ENCODE data around the gene CFAP299. TPM values are rescaled to one million over a fixed set of nuclear protein-coding genes. Genes with fewer than 3 reads are reported as not detected.

CFAP299 gene
- total and polyA plus RNA-seq, 2 of the 8 experiments (the other 6 are each of a cell fraction or from before 2014, with no cell fraction given), result not detected

DNA sequence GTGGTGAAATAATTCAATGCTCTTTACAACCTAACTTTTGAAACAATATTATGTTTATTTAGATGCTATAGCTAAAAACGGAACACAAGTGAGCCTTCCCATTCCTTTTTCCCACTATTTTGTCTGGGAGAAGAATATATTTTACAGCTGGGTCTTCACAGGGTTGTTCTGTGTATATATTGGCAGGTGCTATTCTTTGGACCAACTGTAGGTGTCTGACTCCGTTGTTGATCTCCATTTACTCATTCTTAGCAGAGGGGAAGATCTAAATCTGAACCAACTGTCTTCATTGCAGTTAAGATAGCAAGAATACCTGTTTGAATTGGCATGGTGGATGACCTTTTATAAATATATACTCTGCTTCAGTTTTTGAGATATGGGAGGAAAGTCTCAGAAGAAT, 257.4 kb downstream of the CFAP299 start:
- no peak overlapping the region for H4K8ac ChIP-seq (ENCODE audit: extremely low read depth, insufficient read depth, low read length)
- no peak overlapping the region for H3K56ac ChIP-seq (replicated peaks; ENCODE audit: insufficient read length, low read depth, low read length)
- FAIRE-seq, result no peak
- H2BK120ac ChIP-seq (replicated peaks; ENCODE audit: low read depth, low read length), result no peak overlapping the region
- H3K18ac ChIP-seq (ENCODE audit: extremely low read depth, low read length), result no peak overlapping the region
- no peaks in the 10 kb centered on the region for H3K4me1 ChIP-seq (replicated peaks in 1 of 4; ENCODE audit: control insufficient read depth in 3 of 4, insufficient read depth in 4 of 4, low read length in 3 of 4)
- WGBS, 2 experiments (ENCODE audit: extremely low coverage in 1 of 2, insufficient coverage in 1 of 2, insufficient read length in 1 of 2, insufficient replicate concordance in 2 of 2, low coverage in 1 of 2, low lambda C conversion rate in 2 of 2, missing lambda C conversion rate in 1 of 2), result 62% methylated on average over 2 of the region's 2 CpGs; no CpG with 5 or more reads in 1 of the 2 experiments
- no peak overlapping the region for H2AK5ac ChIP-seq (ENCODE audit: low read depth, low read length)
- no peak overlapping the region for H2BK5ac ChIP-seq (ENCODE audit: low read depth, low read length)
- H2BK20ac ChIP-seq (ENCODE audit: low read length), result no peak overlapping the region
- no peak overlapping the region for H3K4me3 ChIP-seq (ENCODE audit: extremely low read depth in 1 of 4, insufficient read depth in 2 of 4, low read depth in 3 of 4, low read length in 4 of 4)
- H3K23me2 ChIP-seq (ENCODE audit: low read depth, low read length), result no peaks in the 10 kb centered on the region; the same call in 1 of the 2 replicates
- no peaks in the 10 kb centered on the region for H3K79me2 ChIP-seq (ENCODE audit: control insufficient read depth in 1 of 2, insufficient read depth in 2 of 2, low read length in 2 of 2)
- H3K4ac ChIP-seq (replicated peaks; ENCODE audit: insufficient read length, low read depth, low read length), result no peak overlapping the region
- H4K91ac ChIP-seq (replicated peaks; ENCODE audit: insufficient read length, low read length), result no peak overlapping the region
- H4K20me1 ChIP-seq (replicated peaks in 1 of 2; ENCODE audit: control insufficient read depth in 1 of 2, insufficient read depth in 2 of 2, low read length in 2 of 2), result no peaks in the 10 kb centered on the region
- ChIA-PET POLR2A (ENCODE audit: partially characterized antibody) (no interaction called here), CTCF (ENCODE audit: partially characterized antibody) (interaction anchor here (1.0 to 1.8 kb wide), 6 partner anchors 13 to 397 kb away, joined by 3 to 4 read pairs (median 3); no protein-coding TSS in a partner anchor)
- no peak overlapping the region for H3K14ac ChIP-seq (ENCODE audit: insufficient read length)
- no peak overlapping the region for H2BK12ac ChIP-seq (ENCODE audit: low read depth, low read length)
- no peaks in the 10 kb centered on the region for H3K79me1 ChIP-seq (ENCODE audit: low read depth, low read length)
- no peaks in the 10 kb centered on the region for H3K9me3 ChIP-seq (ENCODE audit: insufficient read depth in 2 of 2, low read depth in 1 of 2, low read length in 1 of 2)
- no peak overlapping the region for H3K9ac ChIP-seq (replicated peaks in 1 of 4; ENCODE audit: extremely low read depth in 1 of 4, low read depth in 3 of 4, low read length in 3 of 4)
- H3K27ac ChIP-seq (ENCODE audit: low read depth, low read length), result no peak overlapping the region
- no peaks in the 10 kb centered on the region for H3K36me3 ChIP-seq (ENCODE audit: control insufficient read depth in 2 of 4, insufficient read depth in 4 of 4, low read length in 3 of 4)
- H4K5ac ChIP-seq (ENCODE audit: insufficient read length, low read depth, low read length), result no peak overlapping the region
- H2BK15ac ChIP-seq (ENCODE audit: low read length), result no peak overlapping the region
- no peak overlapping the region for H3K4me2 ChIP-seq (ENCODE audit: insufficient read depth in 1 of 2, low read depth in 2 of 2, low read length in 2 of 2)
- no peak for DNase-seq (ENCODE audit: low read depth in 1 of 2, low spot score in 2 of 2)
- H3K23ac ChIP-seq (ENCODE audit: insufficient read length), result no peak overlapping the region
- H3K27me3 ChIP-seq (replicated peaks in 1 of 4; ENCODE audit: control insufficient read depth in 3 of 4, extremely low read depth in 1 of 4, insufficient read depth in 3 of 4, low read length in 3 of 4), result no peaks in the 10 kb centered on the region
- no peak overlapping the region for H2AFZ ChIP-seq (ENCODE audit: low read length)
- TF ChIP-seq BACH1 (IDR thresholded peaks at IDR 0.05; ENCODE audit: low read length) (no peak), RAD21 (IDR thresholded peaks at IDR 0.05 in 1 of 2, conservative IDR thresholded peaks at IDR 0.05 in 1 of 2; ENCODE audit: low read depth in 2 of 2, low read length in 2 of 2) (0 out of 4 replicates have a peak, but pooled peaks of 1 of the 2 experiments have one; percentile 21), KDM1A (IDR thresholded peaks at IDR 0.05; ENCODE audit: borderline replicate concordance, low read length) (no peak), POLR2A (IDR thresholded peaks at IDR 0.05; ENCODE audit: control extremely low read depth in 1 of 2, low read depth in 2 of 2, low read length in 2 of 2) (no peak), EP300 (IDR thresholded peaks at IDR 0.05; ENCODE audit: borderline replicate concordance in 1 of 2, low read depth in 2 of 2, low read length in 2 of 2) (no peak), POU5F1 (IDR thresholded peaks at IDR 0.05; ENCODE audit: low read depth, low read length) (no peak), TBP (IDR thresholded peaks at IDR 0.05; ENCODE audit: low read depth, low read length) (no peak), SIN3A (conservative IDR thresholded peaks at IDR 0.05 in 1 of 2, IDR thresholded peaks at IDR 0.05 in 1 of 2; ENCODE audit: low read depth in 1 of 2, low read length in 2 of 2) (no peak), CTCF (IDR thresholded peaks at IDR 0.05; ENCODE audit: control extremely low read depth in 1 of 3, insufficient read depth in 1 of 3, low read depth in 1 of 3, low read length in 3 of 3) (peak in 1 of 3 experiments; percentile 28; a peak in 1 of 4 replicates), NANOG (IDR thresholded peaks at IDR 0.05; ENCODE audit: insufficient read depth, low read depth, low read length, poor library complexity, severe bottlenecking) (no peak), SP2 (IDR thresholded peaks at IDR 0.05; ENCODE audit: low read length) (no peak)
